Globus pallidus (tissue), 1 donor: ENCODE measurements around the gene PRSS53.
A peak's percentile ranks its signal among the peaks of the same experiment; 100 is the strongest.

Experiments
- DNase-seq: peaks from one replicate; pipeline ENCODE4 v3.0.0-alpha.2; 2015; ENCODE audit warnings: low spot score

Gene PRSS53

GRCh38 chr16:31093132-31093703 lies 4.5 kb upstream of the PRSS53 start:
- peak; percentile 78 for DNase-seq

GRCh38 chr16:31092330-31092729 lies 3.6 kb upstream of the PRSS53 start:
- DNase-seq, result no peak

GRCh38 chr16:31090540-31090939 lies 1.8 kb upstream of the PRSS53 start:
- DNase-seq, result no peak

GRCh38 chr16:31089199-31089598 lies 456 bp upstream of the PRSS53 start:
- DNase-seq, result no peak

- no peak for DNase-seq
These were observed 772 bp downstream of the PRSS53 start for GRCh38 chr16:31087971-31088370.

GRCh38 chr16:31087481-31087880 lies 1.3 kb downstream of the PRSS53 start:
- DNase-seq, result no peak

- no peak for DNase-seq
These were observed 2.2 kb downstream of the PRSS53 start for GRCh38 chr16:31086629-31086906.

GRCh38 chr16:31085873-31086628 lies 2.7 kb downstream of the PRSS53 start:
- DNase-seq, result no peak

GRCh38 chr16:31085411-31085810 lies 3.3 kb downstream of the PRSS53 start:
- DNase-seq, result no peak

- DNase-seq, result no peak
These were observed 4.0 kb downstream of the PRSS53 start for GRCh38 chr16:31084584-31085302.

GRCh38 chr16:31083981-31084380 lies 4.8 kb downstream of the PRSS53 start:
- DNase-seq, result no peak

- DNase-seq, result no peak
These were observed 5.2 kb downstream of the PRSS53 start for GRCh38 chr16:31083556-31083955.

GRCh38 chr16:31083081-31083480 lies 5.7 kb downstream of the PRSS53 start:
- DNase-seq, result no peak

GRCh38 chr16:31082368-31083045 lies 6.2 kb downstream of the PRSS53 start:
- DNase-seq, result no peak

- peak; percentile 33 for DNase-seq
These were observed 7.1 kb downstream of the PRSS53 start for GRCh38 chr16:31081428-31082351.

GRCh38 chr16:31080756-31081419 lies 7.9 kb downstream of the PRSS53 start:
- DNase-seq, result no peak

- DNase-seq, result no peak
These were observed 8.6 kb downstream of the PRSS53 start for GRCh38 chr16:31080035-31080629.

- DNase-seq, result no peak
These were observed 9.3 kb downstream of the PRSS53 start for GRCh38 chr16:31079342-31079944.

- DNase-seq, result no peak
These were observed 10.0 kb downstream of the PRSS53 start for GRCh38 chr16:31078597-31079341.
